ENCODE data around the gene LIAS. TPM values are rescaled to one million over a fixed set of nuclear protein-coding genes. Genes with fewer than 3 reads are reported as not detected.
A peak's percentile ranks its signal among the peaks of the same experiment; 100 is the strongest.

Gene LIAS
- total and polyA plus RNA-seq, 2 of the 13 experiments (the other 11 are each of a cell fraction or from before 2014, with no cell fraction given), result 16.0 to 16.6 TPM

DNA sequence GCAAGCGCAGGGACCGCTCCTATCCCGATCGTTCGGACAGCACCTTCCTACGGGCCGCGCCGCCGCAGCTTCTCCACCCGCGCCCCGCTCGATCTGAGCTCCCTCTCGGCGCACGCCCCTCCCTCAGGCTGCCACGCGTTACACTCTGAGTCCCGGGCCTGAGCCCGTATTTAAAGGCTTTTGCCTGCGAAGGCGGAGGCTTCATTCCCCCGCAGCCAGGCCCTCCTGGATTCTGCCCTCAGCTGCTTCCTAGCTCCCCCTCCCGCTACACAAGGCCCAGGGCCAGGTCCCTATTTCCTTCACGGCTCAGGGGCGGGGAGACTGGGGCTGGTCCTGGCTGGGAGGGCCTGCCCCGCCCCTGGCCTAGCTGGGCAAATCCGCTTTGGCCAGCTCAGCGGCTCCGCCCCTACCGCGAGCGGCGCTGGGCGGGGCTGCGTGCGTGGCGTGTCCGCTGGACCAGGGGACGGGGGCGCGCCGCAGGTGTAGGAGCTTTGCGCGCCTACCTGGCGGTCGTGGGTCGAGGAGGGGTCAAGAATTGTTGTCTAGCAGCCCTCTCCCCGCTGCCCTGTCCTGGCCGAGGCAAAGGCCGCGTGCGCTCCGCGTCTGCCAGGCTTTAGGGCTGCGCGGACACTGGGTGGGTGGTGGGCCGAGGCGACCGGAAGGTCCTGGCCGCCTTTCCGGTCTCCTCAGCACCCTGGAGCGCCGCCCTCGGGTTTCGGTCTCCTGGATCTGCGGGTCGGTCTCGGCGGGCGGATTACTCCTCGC is 68.6 kb downstream of the LIAS start, which contains the start of gene UGDH (continued):
- TF ChIP-seq, protein P1, sequence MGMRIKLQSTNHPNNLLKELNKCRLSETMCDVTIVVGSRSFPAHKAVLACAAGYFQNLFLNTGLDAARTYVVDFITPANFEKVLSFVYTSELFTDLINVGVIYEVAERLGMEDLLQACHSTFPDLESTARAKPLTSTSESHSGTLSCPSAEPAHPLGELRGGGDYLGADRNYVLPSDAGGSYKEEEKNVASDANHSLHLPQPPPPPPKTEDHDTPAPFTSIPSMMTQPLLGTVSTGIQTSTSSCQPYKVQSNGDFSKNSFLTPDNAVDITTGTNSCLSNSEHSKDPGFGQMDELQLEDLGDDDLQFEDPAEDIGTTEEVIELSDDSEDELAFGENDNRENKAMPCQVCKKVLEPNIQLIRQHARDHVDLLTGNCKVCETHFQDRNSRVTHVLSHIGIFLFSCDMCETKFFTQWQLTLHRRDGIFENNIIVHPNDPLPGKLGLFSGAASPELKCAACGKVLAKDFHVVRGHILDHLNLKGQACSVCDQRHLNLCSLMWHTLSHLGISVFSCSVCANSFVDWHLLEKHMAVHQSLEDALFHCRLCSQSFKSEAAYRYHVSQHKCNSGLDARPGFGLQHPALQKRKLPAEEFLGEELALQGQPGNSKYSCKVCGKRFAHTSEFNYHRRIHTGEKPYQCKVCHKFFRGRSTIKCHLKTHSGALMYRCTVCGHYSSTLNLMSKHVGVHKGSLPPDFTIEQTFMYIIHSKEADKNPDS (CRISPR knock-in tag; IDR thresholded peaks at IDR 0.05), result no peak
- TF ChIP-seq, protein P2, sequence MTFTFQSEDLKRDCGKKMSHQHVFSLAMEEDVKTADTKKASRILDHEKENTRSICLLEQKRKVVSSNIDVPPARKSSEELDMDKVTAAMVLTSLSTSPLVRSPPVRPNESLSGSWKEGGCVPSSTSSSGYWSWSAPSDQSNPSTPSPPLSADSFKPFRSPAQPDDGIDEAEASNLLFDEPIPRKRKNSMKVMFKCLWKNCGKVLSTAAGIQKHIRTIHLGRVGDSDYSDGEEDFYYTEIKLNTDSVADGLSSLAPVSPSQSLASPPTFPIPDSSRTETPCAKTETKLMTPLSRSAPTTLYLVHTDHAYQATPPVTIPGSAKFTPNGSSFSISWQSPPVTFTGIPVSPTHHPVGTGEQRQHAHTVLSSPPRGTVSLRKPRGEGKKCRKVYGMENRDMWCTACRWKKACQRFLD (CRISPR knock-in tag; IDR thresholded peaks at IDR 0.05; ENCODE audit: borderline replicate concordance), result no peak
- no peak for TF ChIP-seq ZNF484 (CRISPR knock-in tag; IDR thresholded peaks at IDR 0.05; ENCODE audit: borderline replicate concordance, low read depth)
- TF ChIP-seq, protein P3, sequence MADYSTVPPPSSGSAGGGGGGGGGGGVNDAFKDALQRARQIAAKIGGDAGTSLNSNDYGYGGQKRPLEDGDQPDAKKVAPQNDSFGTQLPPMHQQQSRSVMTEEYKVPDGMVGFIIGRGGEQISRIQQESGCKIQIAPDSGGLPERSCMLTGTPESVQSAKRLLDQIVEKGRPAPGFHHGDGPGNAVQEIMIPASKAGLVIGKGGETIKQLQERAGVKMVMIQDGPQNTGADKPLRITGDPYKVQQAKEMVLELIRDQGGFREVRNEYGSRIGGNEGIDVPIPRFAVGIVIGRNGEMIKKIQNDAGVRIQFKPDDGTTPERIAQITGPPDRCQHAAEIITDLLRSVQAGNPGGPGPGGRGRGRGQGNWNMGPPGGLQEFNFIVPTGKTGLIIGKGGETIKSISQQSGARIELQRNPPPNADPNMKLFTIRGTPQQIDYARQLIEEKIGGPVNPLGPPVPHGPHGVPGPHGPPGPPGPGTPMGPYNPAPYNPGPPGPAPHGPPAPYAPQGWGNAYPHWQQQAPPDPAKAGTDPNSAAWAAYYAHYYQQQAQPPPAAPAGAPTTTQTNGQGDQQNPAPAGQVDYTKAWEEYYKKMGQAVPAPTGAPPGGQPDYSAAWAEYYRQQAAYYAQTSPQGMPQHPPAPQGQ (CRISPR knock-in tag; IDR thresholded peaks at IDR 0.05; ENCODE audit: borderline replicate concordance), result no peak
- TF ChIP-seq ZSCAN25 (CRISPR knock-in tag; IDR thresholded peaks at IDR 0.05), result peak; percentile 63
- TF ChIP-seq FOXO1 (CRISPR knock-in tag; IDR thresholded peaks at IDR 0.05), result peak; percentile 70
- TF ChIP-seq, protein P4, sequence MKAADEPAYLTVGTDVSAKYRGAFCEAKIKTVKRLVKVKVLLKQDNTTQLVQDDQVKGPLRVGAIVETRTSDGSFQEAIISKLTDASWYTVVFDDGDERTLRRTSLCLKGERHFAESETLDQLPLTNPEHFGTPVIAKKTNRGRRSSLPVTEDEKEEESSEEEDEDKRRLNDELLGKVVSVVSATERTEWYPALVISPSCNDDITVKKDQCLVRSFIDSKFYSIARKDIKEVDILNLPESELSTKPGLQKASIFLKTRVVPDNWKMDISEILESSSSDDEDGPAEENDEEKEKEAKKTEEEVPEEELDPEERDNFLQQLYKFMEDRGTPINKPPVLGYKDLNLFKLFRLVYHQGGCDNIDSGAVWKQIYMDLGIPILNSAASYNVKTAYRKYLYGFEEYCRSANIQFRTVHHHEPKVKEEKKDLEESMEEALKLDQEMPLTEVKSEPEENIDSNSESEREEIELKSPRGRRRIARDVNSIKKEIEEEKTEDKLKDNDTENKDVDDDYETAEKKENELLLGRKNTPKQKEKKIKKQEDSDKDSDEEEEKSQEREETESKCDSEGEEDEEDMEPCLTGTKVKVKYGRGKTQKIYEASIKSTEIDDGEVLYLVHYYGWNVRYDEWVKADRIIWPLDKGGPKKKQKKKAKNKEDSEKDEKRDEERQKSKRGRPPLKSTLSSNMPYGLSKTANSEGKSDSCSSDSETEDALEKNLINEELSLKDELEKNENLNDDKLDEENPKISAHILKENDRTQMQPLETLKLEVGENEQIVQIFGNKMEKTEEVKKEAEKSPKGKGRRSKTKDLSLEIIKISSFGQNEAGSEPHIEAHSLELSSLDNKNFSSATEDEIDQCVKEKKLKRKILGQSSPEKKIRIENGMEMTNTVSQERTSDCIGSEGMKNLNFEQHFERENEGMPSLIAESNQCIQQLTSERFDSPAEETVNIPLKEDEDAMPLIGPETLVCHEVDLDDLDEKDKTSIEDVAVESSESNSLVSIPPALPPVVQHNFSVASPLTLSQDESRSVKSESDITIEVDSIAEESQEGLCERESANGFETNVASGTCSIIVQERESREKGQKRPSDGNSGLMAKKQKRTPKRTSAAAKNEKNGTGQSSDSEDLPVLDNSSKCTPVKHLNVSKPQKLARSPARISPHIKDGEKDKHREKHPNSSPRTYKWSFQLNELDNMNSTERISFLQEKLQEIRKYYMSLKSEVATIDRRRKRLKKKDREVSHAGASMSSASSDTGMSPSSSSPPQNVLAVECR (CRISPR knock-in tag; IDR thresholded peaks at IDR 0.05; ENCODE audit: borderline replicate concordance), result peak; percentile 93
- TF ChIP-seq CBX1 (IDR thresholded peaks at IDR 0.05; ENCODE audit: low read depth), result peak; percentile 98
- no peak for TF ChIP-seq CEBPB (IDR thresholded peaks at IDR 0.05; ENCODE audit: borderline replicate concordance, low read depth, low read length)
- TF ChIP-seq HOXA9 (CRISPR knock-in tag; IDR thresholded peaks at IDR 0.05; ENCODE audit: borderline replicate concordance), result 0 out of 2 replicates have a peak, but pooled peaks have one; percentile 36
- TF ChIP-seq FIP1L1 (IDR thresholded peaks at IDR 0.05; ENCODE audit: borderline replicate concordance, insufficient read depth, low read depth, low read length), result no peak; the same call in 1 of the 2 replicates
- peak; percentile 66 for TF ChIP-seq HNRNPK (IDR thresholded peaks at IDR 0.05; ENCODE audit: low read depth, low read length, poor library complexity, severe bottlenecking)
- TF ChIP-seq KAT7 (CRISPR knock-in tag; IDR thresholded peaks at IDR 0.05; ENCODE audit: borderline replicate concordance), result peak; percentile 93
- TF ChIP-seq, protein P5, sequence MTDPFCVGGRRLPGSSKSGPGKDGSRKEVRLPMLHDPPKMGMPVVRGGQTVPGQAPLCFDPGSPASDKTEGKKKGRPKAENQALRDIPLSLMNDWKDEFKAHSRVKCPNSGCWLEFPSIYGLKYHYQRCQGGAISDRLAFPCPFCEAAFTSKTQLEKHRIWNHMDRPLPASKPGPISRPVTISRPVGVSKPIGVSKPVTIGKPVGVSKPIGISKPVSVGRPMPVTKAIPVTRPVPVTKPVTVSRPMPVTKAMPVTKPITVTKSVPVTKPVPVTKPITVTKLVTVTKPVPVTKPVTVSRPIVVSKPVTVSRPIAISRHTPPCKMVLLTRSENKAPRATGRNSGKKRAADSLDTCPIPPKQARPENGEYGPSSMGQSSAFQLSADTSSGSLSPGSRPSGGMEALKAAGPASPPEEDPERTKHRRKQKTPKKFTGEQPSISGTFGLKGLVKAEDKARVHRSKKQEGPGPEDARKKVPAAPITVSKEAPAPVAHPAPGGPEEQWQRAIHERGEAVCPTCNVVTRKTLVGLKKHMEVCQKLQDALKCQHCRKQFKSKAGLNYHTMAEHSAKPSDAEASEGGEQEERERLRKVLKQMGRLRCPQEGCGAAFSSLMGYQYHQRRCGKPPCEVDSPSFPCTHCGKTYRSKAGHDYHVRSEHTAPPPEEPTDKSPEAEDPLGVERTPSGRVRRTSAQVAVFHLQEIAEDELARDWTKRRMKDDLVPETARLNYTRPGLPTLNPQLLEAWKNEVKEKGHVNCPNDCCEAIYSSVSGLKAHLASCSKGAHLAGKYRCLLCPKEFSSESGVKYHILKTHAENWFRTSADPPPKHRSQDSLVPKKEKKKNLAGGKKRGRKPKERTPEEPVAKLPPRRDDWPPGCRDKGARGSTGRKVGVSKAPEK (CRISPR knock-in tag; IDR thresholded peaks at IDR 0.05; ENCODE audit: borderline replicate concordance), result peak; percentile 17; the same call in 1 of the 2 replicates

Data from HepG2 (cell line).